Measurements from ENCODE around the gene DYNC1H1.

DYNC1H1 gene

GRCh38 chr14:101964297-101965180 is at the start of gene DYNC1H1:
Gene DYNC1H1, plus strand, starts transcription at chr14:101964573. Its CDS starts 119 bp downstream, at chr14:101964692.
- DNase-seq: peak; percentile 99

GRCh38 chr14:101915871-101916815 is 48.2 kb upstream of the DYNC1H1 start:
- DNase-seq: no peak

- no peak for DNase-seq
Observed at GRCh38 chr14:101916816-101917412, 47.5 kb upstream of the DYNC1H1 start.

- DNase-seq: no peak
Observed at GRCh38 chr14:101917413-101918017, 46.9 kb upstream of the DYNC1H1 start.

- no peak for DNase-seq
Observed at GRCh38 chr14:101918065-101918989, 46.0 kb upstream of the DYNC1H1 start.

- no peak for DNase-seq
Observed at GRCh38 chr14:101920271-101920670, 44.1 kb upstream of the DYNC1H1 start.

- DNase-seq: no peak
Observed at GRCh38 chr14:101922866-101923265, 41.5 kb upstream of the DYNC1H1 start.

- no peak for DNase-seq
Observed at GRCh38 chr14:101925152-101925551, 39.2 kb upstream of the DYNC1H1 start.

- no peak for DNase-seq
Observed at GRCh38 chr14:101926085-101926484, 38.3 kb upstream of the DYNC1H1 start.

GRCh38 chr14:101926620-101927019 is 37.8 kb upstream of the DYNC1H1 start:
- DNase-seq: no peak

- no peak for DNase-seq
Observed at GRCh38 chr14:101927859-101928258, 36.5 kb upstream of the DYNC1H1 start.

- DNase-seq: no peak
Observed at GRCh38 chr14:101928415-101928841, 35.9 kb upstream of the DYNC1H1 start.

- DNase-seq: no peak
Observed at GRCh38 chr14:101929096-101929495, 35.3 kb upstream of the DYNC1H1 start.

- no peak for DNase-seq
Observed at GRCh38 chr14:101929946-101930345, 34.4 kb upstream of the DYNC1H1 start.

GRCh38 chr14:101932673-101933072 is 31.7 kb upstream of the DYNC1H1 start:
- DNase-seq: no peak

- no peak for DNase-seq
Observed at GRCh38 chr14:101933209-101933608, 31.2 kb upstream of the DYNC1H1 start.

GRCh38 chr14:101934601-101935150 is 29.7 kb upstream of the DYNC1H1 start:
- no peak for DNase-seq

GRCh38 chr14:101937926-101938767 is 26.2 kb upstream of the DYNC1H1 start:
- DNase-seq: no peak

GRCh38 chr14:101939646-101940170 is 24.7 kb upstream of the DYNC1H1 start:
- no peak for DNase-seq

GRCh38 chr14:101944451-101944850 is 19.9 kb upstream of the DYNC1H1 start:
- DNase-seq: no peak
